Brain pericyte (primary cell): ENCODE data around the gene AMPD3.

Experiments used
- DNase-seq: peaks from one replicate; pipeline ENCODE4 v3.0.0-alpha.2; 2012; ENCODE audit warnings: low read depth, low spot score

Gene AMPD3

DNA sequence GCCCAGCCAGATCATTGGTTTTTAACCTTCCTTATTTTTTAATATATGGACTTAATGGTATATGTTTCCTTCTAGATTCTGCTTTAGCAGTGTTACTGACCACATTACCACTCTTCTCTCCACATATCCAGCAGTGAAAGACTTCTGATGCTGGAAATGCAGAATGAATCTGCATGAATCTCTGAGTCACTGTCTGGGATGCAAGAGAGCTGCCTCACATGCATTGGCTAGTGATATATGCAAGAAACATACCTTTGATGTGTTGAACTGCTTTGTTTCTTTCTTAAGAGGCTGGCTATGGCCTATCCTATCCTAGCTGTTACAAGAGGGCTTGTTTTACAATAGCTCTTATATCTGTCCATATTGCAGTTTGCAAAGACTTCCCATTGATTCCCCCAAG, 16.6 kb upstream of the AMPD3 start:
- DNase-seq, result no peak

DNA sequence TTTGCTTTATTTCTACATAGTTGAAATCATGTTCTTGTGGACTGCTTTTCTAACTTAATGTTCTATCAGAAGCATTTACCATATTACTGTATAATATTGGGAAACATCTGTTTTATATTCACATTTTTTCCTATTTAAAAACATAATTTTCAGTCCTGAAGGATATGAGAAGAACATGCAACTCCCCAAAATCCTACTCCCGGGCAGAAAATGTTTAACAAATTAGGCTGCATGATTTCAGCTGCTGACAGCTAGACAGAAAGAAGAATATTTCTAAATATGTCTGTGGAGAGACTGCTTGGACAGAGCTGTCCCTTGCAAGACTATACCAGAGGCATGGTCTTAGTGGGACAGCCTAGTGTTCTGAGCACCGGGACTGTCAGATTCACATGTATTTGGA, 15.7 kb upstream of the AMPD3 start:
- no peak for DNase-seq

DNA sequence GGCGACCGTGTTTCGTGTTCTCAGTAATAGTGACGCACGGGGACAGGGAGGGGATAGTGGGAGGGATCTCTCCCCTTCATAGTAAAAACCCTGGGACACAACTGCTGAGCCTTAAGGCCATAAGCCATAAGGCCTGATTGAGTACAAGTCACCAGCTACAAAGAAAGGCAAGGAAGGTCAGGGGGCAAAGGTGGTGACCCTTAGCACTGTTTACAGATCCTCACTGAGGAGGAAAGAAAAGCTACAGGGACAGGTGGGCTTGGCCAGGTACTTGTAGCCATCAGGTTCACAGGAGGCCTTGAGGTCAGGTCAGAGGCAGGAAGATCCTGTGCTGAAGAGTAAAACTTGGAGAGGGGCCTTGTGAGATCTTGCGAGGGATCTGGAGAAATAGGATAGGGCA, 15.1 kb upstream of the AMPD3 start:
- no peak for DNase-seq

DNA sequence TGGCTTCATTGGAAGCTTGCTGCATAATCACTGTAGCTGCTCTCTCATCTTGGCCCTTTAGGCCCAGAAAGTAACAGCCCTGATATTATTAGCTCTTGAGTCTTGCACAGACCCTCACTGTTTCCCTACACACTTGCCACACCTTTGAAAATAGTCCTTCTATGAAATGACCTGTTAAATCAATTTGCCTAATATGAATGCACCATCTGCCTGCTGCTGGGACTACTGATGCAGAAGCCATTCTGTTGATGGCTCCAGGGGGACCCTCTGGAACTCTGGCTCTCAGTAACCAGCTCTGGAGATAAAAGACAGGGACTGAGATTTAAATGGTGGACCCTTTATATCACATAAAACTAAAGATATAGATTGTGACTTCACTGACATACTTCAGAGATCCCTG, 14.7 kb upstream of the AMPD3 start:
- no peak for DNase-seq

DNA sequence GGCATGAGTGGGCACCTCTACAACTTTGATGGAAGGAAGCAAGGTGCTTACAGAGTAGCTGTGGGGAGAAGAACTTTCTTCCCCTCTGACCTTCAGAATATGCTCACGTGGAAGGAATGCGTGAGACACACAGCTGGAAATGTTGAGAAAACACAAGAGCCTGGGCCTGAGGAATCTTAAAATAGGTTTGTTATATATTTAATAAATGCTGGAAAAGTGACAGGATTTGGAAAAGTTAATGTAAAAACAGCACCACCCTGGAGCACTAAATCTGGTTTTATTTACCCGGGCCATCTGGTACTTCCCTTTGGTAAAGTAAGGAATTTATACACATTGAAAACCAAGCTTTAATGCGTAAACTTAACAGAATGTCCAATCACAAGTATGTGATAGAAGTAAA, 14.0 kb upstream of the AMPD3 start:
- DNase-seq, result no peak

DNA sequence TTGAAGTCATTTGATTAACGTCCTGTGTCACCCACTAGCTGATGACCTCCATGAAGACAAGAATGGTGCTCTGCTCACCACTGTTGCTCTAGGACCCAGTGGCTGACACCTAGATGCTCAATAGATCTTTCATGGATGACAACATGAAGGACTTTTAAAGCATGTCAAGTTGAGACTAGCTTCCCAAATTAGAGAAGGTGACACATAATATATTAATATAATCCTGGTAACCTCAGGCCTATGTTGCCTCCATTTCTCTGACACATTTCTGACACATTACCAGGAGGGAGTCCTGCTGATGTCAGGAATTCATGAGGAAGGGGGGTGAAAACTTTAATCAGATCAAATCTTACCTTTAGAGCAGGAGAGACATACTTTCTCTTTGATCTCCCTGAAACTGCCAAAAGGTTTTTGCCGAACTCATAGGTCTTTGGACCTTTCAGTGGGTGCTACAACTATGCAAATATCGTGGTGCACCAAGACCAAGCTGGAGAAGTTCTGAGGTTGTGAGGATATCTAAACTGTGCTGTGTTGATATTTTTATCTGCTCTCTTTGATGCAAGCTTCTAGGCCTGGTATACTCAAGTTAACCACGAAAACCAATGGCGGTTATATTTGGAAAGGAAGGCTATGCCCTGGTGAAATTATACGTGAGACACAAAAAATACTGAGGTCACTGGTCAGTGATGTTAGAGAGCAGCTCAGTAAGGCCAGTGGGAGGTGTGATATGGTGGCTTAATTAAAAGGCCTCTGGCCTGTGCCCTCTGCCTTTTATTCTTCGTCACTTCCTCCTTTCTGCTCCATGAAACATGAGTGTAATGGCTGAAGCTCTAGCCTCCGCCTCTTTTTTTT, 13.2 kb upstream of the AMPD3 start:
- DNase-seq, result no peak

DNA sequence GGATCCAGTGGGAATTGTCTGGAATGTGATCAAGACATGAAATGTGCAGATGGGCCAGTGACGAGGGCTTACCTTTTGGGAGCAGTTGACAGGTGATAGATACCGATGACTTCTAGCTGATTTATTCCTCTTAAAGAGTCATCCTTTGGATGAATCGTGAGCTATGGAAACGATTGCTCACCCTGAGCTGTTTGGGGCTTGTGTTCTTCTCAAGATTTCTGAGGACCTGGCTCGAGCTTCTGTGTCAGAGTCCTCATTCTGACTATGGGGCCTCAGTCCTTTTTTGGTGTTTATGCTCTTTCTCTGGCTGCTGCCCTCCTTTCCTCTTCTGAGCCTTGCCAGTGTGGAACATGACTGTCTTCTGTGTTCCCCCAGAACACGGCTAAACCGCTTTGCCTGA, 11.9 kb upstream of the AMPD3 start:
- DNase-seq, result no peak

DNA sequence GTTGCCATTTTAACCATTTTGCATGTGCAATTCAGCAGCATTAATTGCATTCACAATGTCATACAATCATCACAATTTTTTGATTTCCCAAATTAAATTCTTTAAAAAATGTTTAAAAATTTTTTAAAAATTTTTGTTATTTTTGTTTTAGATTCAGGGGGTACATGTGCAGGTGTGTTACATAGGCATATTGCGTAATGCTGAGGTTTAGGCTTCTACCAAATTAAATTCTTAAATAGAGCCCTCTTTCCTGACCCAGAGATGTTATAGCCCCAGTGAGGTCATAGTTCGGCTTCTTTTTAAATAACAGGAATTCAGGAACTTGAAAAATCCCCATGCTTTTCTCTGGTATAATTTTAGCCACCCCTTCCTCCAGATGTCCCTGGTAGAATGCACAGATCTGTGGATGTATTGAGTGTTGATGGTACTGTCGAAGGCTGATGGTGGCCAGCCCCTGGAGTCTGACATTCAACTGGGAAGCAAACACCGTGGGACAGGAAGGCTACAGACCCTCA, 11.3 kb upstream of the AMPD3 start:
- DNase-seq, result no peak

DNA sequence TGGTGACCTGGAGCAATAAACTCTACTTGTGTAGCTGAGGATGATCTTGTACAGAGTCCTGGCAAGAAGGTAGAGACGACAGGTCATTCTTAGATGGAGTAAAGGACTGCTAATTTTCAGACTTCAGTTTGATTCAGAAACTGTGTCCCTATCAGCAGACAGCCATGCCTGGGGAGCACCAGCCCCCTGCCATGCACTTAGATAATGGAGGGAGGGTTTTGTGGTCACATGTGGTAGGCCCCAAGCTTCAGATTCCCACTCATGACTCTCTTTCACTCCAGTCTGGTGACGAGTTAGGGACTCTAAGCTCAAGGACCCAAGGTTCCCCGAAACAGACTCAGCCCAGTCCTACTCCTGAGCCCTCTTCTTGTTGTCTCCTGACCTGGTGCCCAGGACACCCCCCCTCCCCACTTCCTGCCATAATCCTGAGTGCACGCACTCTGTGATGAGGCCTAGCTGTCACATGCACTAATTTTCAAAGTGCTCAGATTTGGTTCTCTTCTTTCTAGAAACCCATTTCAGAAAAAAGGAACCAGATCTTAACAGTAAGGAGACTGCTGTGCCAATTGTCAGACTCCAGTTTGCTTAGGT, 10.2 kb upstream of the AMPD3 start:
- no peak for DNase-seq

DNA sequence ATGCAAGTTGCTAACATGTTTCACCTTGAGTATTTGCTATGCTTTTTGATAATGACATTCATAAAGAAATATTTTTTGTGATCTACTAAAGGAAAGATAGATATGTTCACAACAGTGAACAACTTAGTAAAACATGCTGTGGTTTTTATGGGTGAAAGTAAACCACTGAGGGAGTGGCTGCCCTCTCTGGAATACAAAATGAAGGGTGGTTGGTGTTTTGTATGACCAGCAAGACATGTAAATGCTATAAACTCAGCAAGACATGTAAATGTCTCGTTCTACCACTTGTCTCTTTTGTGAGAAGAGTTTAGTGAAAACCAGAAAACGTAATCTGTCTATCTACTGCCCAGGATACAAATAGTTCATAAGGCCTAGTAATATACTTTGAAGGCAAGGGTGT, 7.6 kb upstream of the AMPD3 start:
- no peak for DNase-seq

DNA sequence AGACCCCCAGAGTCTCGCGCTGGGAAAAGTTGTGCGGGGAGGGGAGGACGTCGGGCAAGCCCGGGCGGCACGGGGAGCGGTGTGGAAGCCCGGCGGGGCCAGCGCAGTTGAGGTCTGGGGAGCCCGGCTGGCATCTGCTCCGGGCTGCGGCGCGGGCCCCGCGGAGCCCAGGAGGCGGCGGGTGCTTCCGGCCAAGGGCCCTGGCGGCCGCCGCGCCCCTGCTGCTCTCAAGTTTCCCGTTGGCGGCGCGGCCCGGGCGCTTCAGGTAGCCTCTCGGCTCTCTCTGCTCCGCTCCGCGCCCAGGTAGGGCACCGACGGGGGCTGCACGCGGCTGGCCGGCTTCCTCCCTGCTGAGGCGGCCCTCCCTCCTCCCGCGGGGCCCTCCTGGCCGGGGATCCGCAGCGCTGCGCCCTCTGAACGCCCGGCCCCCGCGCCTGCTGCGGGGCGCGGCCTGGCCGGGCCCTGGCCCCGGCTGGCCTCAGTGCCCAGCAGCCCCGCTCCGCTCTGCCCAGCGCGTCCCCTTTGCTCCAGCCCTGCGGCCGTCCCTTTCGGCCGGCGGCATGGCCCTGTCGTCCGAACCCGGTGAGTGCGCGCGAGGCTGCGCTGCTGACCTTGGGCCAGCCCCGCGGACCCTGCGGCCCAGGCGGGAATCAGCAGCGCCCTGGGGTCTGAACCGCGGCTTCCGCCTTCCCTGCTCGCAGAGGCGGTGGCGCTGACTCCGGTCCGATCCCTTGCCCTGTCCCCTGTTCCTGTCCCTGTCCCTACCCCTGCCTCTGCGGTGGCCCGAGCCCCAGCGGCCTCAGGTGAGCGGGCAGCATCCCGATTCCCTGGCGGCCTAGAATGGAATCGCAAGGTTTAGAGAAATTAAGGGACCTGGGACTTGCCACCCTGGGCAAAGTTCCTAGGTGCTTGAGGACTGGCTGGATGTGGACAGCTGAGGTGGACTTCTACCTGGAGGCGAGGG, 4.3 kb upstream of the AMPD3 start:
- no peak for DNase-seq

DNA sequence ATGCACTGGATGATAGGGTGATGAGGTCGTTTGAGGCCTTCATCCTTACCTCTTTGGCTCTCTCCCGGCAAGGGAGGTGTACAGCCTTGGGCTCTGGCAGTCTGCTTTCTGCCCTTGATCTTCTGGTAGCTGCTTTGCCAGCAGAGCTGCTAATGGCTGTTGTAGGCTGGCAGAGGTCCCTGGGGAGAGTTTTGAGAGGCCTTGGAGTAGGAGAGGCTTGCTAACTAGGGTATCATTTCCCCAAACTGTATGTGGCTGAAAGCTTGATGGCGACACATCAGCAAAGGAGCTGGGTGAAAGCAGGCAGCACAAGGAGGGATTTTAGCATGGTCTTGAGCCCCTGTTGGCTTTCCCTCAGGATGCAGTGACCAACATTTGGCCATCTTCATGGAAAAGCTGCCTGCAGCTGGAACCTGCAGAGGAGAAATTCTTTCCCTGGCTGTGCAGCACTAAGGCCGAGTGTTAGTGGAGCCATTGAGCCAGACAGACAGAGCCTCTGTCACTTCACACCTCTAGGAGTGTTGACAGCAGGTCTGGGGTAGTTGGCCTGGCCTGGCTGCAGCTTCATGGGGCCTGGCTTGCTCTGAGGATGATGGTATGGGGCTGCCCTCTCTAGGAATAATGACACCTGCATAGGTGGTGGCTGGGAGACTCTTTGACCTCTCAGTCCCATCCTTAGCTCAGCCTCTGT, 3.5 kb upstream of the AMPD3 start:
- DNase-seq, result no peak

DNA sequence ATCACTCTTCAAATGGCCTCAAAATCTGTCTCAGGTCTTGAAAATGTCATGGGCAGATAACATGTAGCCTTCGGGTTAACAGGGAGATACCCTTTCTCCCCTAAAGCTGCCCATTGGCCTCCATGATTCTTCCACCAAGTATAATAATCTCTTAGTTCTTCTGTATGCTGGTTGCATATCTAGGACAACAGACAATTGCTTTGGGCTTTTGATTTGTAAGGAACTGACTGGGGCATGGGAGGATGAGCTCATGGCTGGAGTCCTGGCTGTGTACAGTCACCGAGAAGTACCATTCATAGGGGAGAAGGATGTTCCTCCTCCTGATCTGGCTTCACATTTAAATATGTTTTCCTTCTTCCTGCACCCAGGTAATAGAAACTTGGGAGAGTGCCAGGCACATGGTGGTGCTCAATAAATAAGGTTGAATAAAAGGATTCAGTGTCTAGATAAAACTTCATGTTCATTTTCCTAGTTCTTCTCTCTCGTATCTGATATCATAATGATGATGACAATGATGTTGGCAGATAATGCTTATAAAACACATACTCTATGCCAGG, 2.8 kb upstream of the AMPD3 start:
- no peak for DNase-seq

DNA sequence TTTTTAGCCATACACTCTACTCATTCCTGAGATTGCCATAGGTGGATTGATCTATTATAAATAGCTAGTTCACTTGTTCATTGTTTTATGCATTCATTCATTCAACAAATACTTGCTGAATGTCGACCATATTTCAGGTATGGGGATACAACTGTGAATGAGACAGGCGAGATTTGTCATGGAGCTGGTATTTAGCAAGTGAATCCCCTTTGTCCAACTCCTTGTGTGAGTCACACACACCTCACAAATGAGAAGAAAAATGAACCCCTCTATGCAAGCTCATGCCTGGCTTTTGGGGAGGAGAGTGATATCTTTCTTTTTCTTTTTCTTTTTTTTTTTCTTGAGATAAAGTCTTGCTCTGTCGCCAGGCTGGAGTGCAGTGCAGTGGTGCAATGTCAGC, 1.8 kb upstream of the AMPD3 start:
- no peak for DNase-seq

DNA sequence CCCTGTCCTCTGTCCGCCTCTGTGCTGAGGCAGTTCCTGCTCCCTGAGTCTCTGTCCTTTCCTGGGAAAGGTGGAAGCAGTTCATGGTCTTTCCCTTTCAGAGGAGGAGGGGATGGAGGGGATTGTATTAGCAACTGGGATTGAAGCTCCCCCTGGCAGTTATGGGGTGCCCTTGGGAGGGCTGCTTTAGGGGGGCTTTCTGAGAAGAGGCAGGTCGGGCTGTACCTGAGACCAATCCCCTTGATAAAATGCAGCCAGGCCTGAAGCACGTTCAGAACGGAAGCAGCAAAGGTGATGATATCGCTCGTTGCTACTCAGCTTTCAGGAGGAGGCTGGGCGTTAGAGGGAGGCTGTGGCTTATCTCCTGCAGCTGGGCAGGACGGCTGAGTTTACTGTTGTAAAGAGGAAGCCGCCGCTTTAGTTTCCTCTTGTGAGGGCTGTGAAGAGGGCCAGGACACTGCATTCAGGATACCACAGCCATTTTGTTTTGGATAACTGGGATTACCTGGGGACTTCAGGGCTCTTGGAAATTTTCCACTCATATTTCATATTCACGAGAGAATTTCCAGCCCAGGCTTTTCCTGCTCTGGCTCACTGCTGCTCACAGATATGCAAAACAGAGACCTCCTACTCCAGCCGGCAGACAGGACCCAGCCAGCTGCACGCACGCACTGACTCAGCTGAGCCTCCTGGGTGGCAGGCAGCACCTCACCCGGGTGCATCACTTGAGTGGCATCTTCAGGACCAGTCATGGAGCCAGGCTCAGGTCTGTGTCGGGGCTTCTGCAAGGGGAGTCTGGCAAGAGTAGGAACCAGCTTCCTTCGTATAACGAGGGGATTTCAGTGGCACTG, 798 bp downstream of the AMPD3 start:
- peak; percentile 38 for DNase-seq

DNA sequence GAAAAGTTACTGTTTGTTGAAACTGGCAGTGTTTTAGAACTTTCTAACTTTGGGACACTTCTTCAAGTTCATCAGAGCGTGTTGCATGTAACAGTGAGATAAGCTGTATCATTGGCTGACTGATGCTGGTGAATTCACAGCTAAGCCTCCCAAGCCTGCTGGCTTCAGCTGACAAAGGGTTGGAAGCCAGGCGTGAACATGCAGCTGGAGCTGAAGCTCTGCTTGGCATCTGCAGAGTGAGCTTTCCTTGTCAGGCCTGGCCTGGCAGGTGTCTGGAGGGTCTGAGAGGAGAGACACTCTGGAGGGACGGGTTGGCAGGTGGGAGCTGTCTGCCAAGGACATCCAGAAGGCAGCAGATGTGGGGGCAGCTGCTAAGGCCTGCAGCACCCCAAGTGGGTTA, 1.5 kb downstream of the AMPD3 start:
- no peak for DNase-seq

DNA sequence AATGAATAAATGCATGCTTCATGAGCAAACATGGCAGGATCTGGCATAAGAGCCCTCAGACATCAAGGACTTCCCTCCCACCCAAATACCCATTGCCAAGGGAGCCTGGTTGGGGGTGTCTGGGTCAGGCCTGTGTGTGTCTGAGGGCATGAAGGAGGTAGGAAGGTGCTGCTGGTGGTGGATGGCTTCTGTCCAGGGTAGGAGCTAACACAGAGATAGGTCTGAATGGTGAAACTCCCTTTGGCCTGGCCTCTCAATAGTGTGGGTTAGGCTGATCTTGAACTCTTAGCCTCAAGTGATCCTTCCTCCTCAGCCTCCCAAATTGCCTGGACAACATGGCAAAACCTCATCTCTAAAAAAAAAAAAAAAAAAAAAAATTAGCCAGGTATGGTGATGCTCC, 2.8 kb downstream of the AMPD3 start:
- no peak for DNase-seq

DNA sequence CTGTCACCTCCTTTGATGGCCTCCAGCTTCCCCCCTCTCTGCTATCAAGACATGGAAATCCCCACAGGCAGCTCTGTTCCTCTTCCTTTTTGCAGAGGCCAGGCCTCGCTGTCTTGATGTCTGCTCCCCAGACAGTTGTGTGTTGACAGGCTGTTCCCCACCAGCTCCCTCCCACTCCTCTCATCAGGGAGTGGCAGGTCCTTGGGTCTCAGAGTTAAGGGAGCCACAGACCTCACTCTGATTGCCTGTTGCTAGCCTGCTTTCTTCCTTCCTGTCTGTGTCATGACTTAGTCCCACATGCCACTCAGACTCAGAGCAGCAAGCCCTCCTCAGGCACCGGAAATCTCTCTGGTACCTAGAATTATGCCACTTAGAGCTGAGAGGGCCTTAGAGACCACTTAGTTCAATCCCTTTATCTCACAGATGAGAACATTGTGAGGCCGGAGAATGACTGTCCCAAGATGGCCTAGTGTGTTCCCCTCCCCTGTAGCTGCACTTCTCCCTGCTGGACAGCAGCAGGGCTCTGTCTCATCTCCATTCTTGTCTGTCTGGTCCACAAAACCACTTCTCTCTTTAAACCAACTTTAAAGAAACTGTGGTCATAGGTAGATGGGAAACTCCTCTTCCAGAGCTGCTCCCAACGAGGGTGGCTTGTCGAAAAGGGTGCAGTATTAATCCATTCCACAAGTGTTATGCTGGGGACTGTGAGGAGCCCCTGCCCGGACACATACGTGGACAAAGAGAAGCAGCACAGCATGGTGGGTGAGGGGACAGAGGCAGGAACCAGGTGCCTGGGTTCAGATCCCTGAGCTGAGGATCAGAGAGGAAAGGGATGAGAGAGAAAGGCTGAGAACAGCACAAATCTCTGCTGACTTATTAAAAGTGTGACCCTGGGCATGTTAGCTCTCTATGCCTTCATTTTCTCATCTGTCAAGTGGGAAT, 4.2 kb downstream of the AMPD3 start:
- no peak for DNase-seq

DNA sequence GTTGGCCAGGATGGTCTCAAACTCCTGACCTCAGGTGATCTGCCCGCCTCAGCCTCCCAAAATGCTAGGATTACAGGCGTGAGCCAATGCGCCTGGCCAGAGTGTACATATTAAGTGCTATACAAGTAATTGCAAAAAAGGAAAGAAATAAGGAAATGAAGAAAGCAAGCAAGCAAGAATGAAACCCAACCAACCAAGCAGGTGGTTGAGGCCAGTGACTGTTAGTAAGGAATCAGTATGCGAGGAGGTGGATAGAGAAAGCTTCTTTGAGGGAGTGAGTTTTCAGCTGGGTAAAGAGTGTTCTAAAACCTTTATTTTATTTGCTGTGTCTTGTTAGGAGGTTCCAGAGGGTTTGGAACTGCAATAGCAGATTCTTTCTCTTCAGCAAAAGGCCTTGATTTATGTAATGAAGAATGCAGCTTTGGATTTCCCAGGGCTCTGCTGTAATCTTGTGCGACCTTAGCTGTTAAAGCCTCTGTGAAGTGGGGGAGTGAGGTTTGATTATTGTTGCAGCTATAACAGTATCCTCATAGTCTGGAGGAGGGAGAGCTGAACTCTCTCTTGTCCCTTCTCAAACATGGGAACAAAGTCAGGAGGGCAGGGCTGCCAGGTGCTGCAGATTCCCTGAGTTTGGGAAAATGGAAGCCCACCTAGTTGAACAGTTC, 5.7 kb downstream of the AMPD3 start:
- no peak for DNase-seq
